PC-3 (cell line): Measurements from ENCODE around the gene PRKCG. TPM values are rescaled to one million over a fixed set of nuclear protein-coding genes. Genes with fewer than 3 reads are reported as not detected.
A peak's percentile ranks its signal among the peaks of the same experiment; 100 is the strongest.

ENCODE experiments used
- ATAC-seq: fragments of 200-7000 bp; cut with Tn5 transposase; 2 replicates; pipeline ENCODE4 v1.9.1; 2020; ENCODE audit warnings: mild to moderate bottlenecking, moderate library complexity
- BruUV-seq: library from RNA; stranded (reverse); fragments of 400-500 nt; replicated peaks from 2 replicates; lab custom pipeline; 2021; lab: Mats Ljungman, UMichigan
- CTCF ChIA-PET: fragments of 300-600 bp; sonication (Branson Sonifier 250); formaldehyde crosslinking; loops from one replicate; lab custom pipeline; 2022; ENCODE audit warnings: antibody characterized with exemption; lab: Charles Lee
- POLR2A ChIA-PET: fragments of 300-600 bp; sonication (Branson Sonifier 250); formaldehyde crosslinking; loops from one replicate; lab custom pipeline; 2022; ENCODE audit warnings: antibody characterized with exemption; ENCODE audit not compliant: unreplicated experiment; lab: Charles Lee
- DNase-seq: peaks from one replicate; pipeline ENCODE4 v3.0.0-alpha.2; 2015
- H2AFZ ChIP-seq: fragments of 300-600 bp; sonication (generic); 2 replicates; pipeline ENCODE4 v1.6.0; 2016; ENCODE audit warnings: antibody characterized with exemption, low read length
- H3F3A ChIP-seq: fragments of 300-600 bp; sonication (generic); one replicate; pipeline ENCODE4 v1.6.0; 2017; ENCODE audit warnings: antibody characterized with exemption, low read length, control low read depth, mild to moderate bottlenecking; ENCODE audit not compliant: unreplicated experiment
- H3K27ac ChIP-seq: fragments of 300-600 bp; sonication (generic); 2 replicates; pipeline ENCODE4 v1.5.1; 2016; ENCODE audit warnings: mild to moderate bottlenecking, low read length
- H3K27me3 ChIP-seq: fragments of 300-600 bp; sonication (generic); 2 replicates; pipeline ENCODE4 v1.6.1; 2016; ENCODE audit warnings: low read length, mixed read lengths
- H3K36me3 ChIP-seq: fragments of 300-600 bp; sonication (generic); 2 replicates; pipeline ENCODE4 v1.6.1; 2016; ENCODE audit warnings: low read depth, mixed run types, low read length, mixed read lengths
- H3K4me1 ChIP-seq: fragments of 300-600 bp; sonication (generic); 2 replicates; pipeline ENCODE4 v1.5.1; 2016; ENCODE audit warnings: low read length; ENCODE audit not compliant: insufficient read depth
- H3K4me2 ChIP-seq: fragments of 300-600 bp; sonication (generic); 2 replicates; pipeline ENCODE4 v1.6.0; 2016; ENCODE audit warnings: low read length
- H3K4me3 ChIP-seq: fragments of 300-600 bp; sonication (generic); 2 replicates; pipeline ENCODE4 v1.5.1; 2016; ENCODE audit warnings: mild to moderate bottlenecking, low read length, mixed read lengths
- H3K79me2 ChIP-seq: fragments of 300-600 bp; sonication (generic); 2 replicates; pipeline ENCODE4 v1.6.1; 2017; ENCODE audit warnings: low read length, mixed read lengths
- H3K9ac ChIP-seq: fragments of 300-600 bp; sonication (generic); 2 replicates; pipeline ENCODE4 v1.6.0; 2016; ENCODE audit warnings: mild to moderate bottlenecking, low read length
- H3K9me2 ChIP-seq: fragments of 300-600 bp; sonication (generic); replicated peaks from 2 replicates; pipeline ENCODE4 v1.6.1; 2016; ENCODE audit warnings: mixed run types, low read length, mixed read lengths
- H3K9me3 ChIP-seq: fragments of 300-600 bp; sonication (generic); 2 replicates; pipeline ENCODE4 v1.6.1; 2016; ENCODE audit warnings: low read length, mixed read lengths
- H4K20me1 ChIP-seq: fragments of 300-600 bp; sonication (generic); 2 replicates; pipeline ENCODE4 v1.6.1; 2016; ENCODE audit warnings: low read length, mixed read lengths
- EZH2 ChIP-seq: fragments of 300-600 bp; sonication (generic); IDR thresholded peaks from one replicate; pipeline ENCODE4 v1.6.1; 2017; ENCODE audit warnings: antibody characterized with exemption, mild to moderate bottlenecking, low read length; ENCODE audit not compliant: unreplicated experiment
- EZH2phosphoT487 ChIP-seq: fragments of 300-600 bp; sonication (generic); IDR thresholded peaks from 2 replicates; pipeline ENCODE4 v1.6.1; 2018; ENCODE audit warnings: mild to moderate bottlenecking, antibody characterized with exemption, low read length, borderline replicate concordance
- intact Hi-C: fragments of 100-400 bp; cut with micrococcal nuclease; formaldehyde crosslinking; loops from 2 replicates; pipeline ENCODE4 v1.9.0; 2023
- total RNA-seq: library from RNA; depleted of rRNA; stranded (reverse); fragments of >200 nt; gene quantifications from 2 replicates; pipeline ENCODE4 v1.2.3, GENCODE V29; 2014
- TF ChIP-seq, protein P1 (sequence below): fragments of 300-600 bp; sonication (generic); conservative IDR thresholded peaks from 2 replicates; pipeline ENCODE4 v1.5.1; 2017; ENCODE audit warnings: antibody characterized with exemption, low read depth, mild to moderate bottlenecking, low read length

Gene PRKCG
- total RNA-seq, 1 experiment from 2014 or later = 1.5 TPM

DNA sequence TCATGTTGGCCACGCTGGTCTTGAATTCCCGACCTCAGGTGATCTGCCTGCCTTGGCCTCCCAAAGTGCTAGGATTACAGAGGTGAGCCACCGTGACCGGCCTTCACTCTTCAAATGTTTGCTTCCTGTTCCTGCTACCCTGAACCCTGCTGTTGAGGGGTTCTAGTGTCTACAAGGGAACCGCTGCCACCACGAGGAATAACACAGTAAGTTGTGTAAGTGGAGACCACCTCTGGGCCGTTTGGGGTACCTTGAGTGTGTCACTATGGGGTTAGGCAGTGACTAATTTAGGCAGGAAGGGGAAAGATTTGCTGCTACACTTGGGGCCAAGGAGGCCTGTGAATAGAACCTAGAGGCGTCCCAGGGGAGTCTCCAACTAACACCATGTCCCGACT, 16.5 kb upstream of the PRKCG start:
- Histone ChIP-seq H3K9ac (peak overlapping the region; percentile 83), H3K27me3 (no peaks in the 10 kb centered on the region), H3K9me3 (no peaks in the 10 kb centered on the region), H4K20me1 (no peaks in the 10 kb centered on the region), H2AFZ (no peak overlapping the region), H3K4me1 (peaks cover 35% of the 10 kb centered on the region), H3K9me2 (no peaks in the 10 kb centered on the region), H3K79me2 (peaks cover 25% of the 10 kb centered on the region), H3K4me2 (peak overlapping the region; percentile 87), H3F3A (no peaks in the 10 kb centered on the region), H3K27ac (peak overlapping the region; percentile 88), H3K36me3 (no peaks in the 10 kb centered on the region), H3K4me3 (peak overlapping the region; percentile 52; the same call in 1 of the 2 replicates)
- ATAC-seq (no peak), DNase-seq (no peak)
- POLR2A ChIA-PET = interaction anchor here (0.6 to 1.0 kb wide), 3 partner anchors 19 to 159 kb away, joined by 3 to 4 read pairs (median 4); no protein-coding TSS in a partner anchor
- intact Hi-C loops = no loop called here
- no peak for TF ChIP-seq EZH2
- TF ChIP-seq EZH2phosphoT487 = no peak
- TF ChIP-seq, protein P1, sequence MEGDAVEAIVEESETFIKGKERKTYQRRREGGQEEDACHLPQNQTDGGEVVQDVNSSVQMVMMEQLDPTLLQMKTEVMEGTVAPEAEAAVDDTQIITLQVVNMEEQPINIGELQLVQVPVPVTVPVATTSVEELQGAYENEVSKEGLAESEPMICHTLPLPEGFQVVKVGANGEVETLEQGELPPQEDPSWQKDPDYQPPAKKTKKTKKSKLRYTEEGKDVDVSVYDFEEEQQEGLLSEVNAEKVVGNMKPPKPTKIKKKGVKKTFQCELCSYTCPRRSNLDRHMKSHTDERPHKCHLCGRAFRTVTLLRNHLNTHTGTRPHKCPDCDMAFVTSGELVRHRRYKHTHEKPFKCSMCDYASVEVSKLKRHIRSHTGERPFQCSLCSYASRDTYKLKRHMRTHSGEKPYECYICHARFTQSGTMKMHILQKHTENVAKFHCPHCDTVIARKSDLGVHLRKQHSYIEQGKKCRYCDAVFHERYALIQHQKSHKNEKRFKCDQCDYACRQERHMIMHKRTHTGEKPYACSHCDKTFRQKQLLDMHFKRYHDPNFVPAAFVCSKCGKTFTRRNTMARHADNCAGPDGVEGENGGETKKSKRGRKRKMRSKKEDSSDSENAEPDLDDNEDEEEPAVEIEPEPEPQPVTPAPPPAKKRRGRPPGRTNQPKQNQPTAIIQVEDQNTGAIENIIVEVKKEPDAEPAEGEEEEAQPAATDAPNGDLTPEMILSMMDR = no peak
- CTCF ChIA-PET = interaction anchor here (1.0 kb wide), 3 partner anchors 115 to 166 kb away, joined by 3 to 8 read pairs (median 3); no protein-coding TSS in a partner anchor
- BruUV-seq = no TSS peak

DNA sequence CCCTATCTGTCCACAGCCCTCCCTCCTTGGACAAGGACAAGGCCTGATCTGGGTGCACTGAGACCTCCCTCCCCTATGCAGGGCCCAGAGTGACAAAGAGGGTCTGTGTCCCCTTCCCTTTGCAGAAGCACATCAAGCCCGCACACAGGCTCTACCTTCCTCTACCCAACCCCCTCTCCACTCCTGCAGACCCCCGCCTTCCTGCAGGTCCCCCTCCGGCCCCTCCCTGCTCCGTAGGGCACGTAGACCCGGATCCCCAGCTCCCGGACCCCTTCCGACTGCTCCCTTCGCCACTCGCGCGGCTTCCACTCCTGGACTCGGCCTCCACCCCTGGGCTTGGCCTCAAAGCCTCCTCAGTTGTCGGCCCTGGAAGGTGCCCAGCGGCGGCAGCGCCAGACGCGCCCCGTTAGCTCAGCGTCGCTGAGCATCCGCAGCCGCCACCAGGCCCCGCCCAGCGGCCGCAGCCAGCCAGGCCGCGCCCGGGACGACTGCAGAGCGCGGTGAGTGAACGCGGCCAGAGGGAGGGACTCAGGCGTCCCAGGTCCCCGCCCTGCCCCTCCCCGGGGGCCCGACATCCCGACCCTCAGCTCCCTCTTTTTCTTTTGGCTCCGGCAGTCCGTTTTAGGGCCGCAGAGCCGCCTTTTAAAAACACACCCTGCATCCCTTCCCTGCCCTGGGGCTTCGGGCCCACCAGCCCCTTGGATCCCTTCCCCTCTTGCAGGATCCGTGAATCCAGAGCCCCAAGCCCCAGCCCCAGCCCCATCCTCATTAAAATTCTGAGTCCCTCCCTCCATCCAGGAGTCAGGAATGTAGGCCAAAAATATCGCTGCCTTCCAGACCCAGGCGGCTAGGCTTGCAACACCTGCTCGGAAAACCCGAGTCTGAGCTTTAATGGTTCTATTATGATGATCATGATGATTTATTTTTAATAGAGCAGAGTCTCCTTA, 15.8 kb upstream of the PRKCG start:
- Histone ChIP-seq H3K27ac (peak overlapping the region; percentile 88), H3K27me3 (no peaks in the 10 kb centered on the region), H3F3A (no peaks in the 10 kb centered on the region), H3K4me1 (peaks cover 35% of the 10 kb centered on the region), H3K4me2 (peak overlapping the region; percentile 87), H2AFZ (0 out of 2 replicates have a peak overlapping the region, but pooled peaks have one; percentile 18), H4K20me1 (no peaks in the 10 kb centered on the region), H3K9me3 (no peaks in the 10 kb centered on the region), H3K4me3 (peak overlapping the region; percentile 52), H3K9ac (peak overlapping the region; percentile 83), H3K9me2 (no peaks in the 10 kb centered on the region), H3K79me2 (peaks cover 31% of the 10 kb centered on the region), H3K36me3 (no peaks in the 10 kb centered on the region)
- ChIA-PET CTCF (interaction anchor here (1.0 kb wide), 3 partner anchors 114 to 165 kb away, joined by 3 to 8 read pairs (median 3); no protein-coding TSS in a partner anchor), POLR2A (interaction anchor here (0.5 to 1.0 kb wide), 6 partner anchors 11 to 478 kb away, joined by 3 to 5 read pairs (median 4); no protein-coding TSS in a partner anchor)
- ATAC-seq (peak; percentile 32), DNase-seq (peak; percentile 82)
- intact Hi-C loops = loop anchor here (1.0 kb wide), 1 partner anchor 24 kb away; no protein-coding TSS in a partner anchor
- no TSS peak for BruUV-seq
- TF ChIP-seq, protein P1 = no peak
- no peak for TF ChIP-seq EZH2phosphoT487
- no peak for TF ChIP-seq EZH2
